ENCODE results near the gene THG1L. TPM values are rescaled to one million over a fixed set of nuclear protein-coding genes. Genes with fewer than 3 reads are reported as not detected.
A peak's percentile ranks its signal among the peaks of the same experiment; 100 is the strongest.

THG1L gene
- total and polyA plus RNA-seq, 11 donors = 3.7 to 8.5 (median 5.4) TPM

DNA sequence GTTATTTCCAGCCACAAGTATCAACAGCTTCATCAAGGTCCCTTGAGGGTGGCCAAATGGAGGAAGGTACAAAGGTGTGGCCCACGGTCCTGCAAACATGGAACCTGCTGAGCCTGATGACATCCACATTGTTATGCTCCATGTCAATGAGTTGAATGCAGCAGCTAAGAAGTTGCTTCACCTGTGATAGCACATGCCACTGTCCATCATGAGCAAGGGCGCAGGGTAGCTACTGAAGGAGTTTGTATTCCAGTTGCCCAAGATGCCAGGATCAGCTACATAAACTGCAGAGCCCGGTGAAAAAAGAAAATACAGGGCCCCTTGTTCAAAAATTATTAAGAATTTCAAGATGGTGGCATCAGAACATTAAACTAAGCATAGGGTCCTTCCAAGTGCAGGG, 36.5 kb downstream of the THG1L start:
- intact Hi-C loops (cut with DNase I) = loop anchor here in 1 of 10 donors (10.0 kb wide), 1 partner anchor 1367 kb away; no protein-coding TSS in a partner anchor
- no peak for TF ChIP-seq POLR2A (IDR thresholded peaks at IDR 0.05)
- TF ChIP-seq, protein P1, sequence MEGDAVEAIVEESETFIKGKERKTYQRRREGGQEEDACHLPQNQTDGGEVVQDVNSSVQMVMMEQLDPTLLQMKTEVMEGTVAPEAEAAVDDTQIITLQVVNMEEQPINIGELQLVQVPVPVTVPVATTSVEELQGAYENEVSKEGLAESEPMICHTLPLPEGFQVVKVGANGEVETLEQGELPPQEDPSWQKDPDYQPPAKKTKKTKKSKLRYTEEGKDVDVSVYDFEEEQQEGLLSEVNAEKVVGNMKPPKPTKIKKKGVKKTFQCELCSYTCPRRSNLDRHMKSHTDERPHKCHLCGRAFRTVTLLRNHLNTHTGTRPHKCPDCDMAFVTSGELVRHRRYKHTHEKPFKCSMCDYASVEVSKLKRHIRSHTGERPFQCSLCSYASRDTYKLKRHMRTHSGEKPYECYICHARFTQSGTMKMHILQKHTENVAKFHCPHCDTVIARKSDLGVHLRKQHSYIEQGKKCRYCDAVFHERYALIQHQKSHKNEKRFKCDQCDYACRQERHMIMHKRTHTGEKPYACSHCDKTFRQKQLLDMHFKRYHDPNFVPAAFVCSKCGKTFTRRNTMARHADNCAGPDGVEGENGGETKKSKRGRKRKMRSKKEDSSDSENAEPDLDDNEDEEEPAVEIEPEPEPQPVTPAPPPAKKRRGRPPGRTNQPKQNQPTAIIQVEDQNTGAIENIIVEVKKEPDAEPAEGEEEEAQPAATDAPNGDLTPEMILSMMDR (IDR thresholded peaks at IDR 0.05) = no peak
- 50 to 100% (median 88%) methylated on average over 2 to 3 of the region's 3 CpGs for WGBS, 4 donors
- no peaks in the 10 kb centered on the region for H3K27me3 ChIP-seq
- DNase-seq = no peak
- peaks cover 0 to 2% (median 0%) of the 10 kb centered on the region in 12 donors for H3K4me1 ChIP-seq
- ATAC-seq = no peak
- no peak overlapping the region for H3K4me3 ChIP-seq
- H3K27ac ChIP-seq = peak overlapping the region in 1 of 12 donors; percentile 3
- no peaks in the 10 kb centered on the region for H3K36me3 ChIP-seq
- peaks cover 0 to 4% (median 0%) of the 10 kb centered on the region in 12 donors for H3K9me3 ChIP-seq

DNA sequence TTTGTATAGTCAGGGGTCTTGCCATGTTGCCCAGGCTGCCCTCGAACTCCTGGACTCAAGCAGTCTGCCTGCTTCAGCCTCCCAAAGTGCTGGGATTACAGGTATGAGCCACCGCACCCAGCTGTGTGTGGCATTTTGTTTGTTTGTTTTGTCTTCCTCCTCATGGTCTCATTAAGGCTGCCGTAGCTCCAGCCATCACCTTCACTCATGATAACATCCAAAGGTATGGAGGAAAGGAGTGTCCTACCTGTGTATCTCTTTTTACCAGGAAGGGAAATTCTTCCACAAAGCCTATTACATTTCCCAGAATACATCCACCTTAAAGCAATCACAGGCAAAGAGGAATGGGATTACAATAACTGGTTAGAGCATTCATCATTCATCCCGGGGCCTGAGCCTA, 39.4 kb downstream of the THG1L start:
- DNase-seq (no peak), ATAC-seq (no peak)
- Histone ChIP-seq H3K4me1 (peaks cover 0 to 2% (median 0%) of the 10 kb centered on the region in 12 donors), H3K27me3 (no peaks in the 10 kb centered on the region), H3K9me3 (peaks cover 0 to 4% (median 0%) of the 10 kb centered on the region in 12 donors), H3K36me3 (no peaks in the 10 kb centered on the region), H3K27ac (no peak overlapping the region), H3K4me3 (no peak overlapping the region)
- WGBS, 4 donors = 92 to 98% (median 97%) methylated on average over 4 of the region's 4 CpGs
- intact Hi-C loops (cut with DNase I) = no loop called here
- no peak for TF ChIP-seq POLR2A (IDR thresholded peaks at IDR 0.05)
- TF ChIP-seq, protein P1 (IDR thresholded peaks at IDR 0.05) = no peak

DNA sequence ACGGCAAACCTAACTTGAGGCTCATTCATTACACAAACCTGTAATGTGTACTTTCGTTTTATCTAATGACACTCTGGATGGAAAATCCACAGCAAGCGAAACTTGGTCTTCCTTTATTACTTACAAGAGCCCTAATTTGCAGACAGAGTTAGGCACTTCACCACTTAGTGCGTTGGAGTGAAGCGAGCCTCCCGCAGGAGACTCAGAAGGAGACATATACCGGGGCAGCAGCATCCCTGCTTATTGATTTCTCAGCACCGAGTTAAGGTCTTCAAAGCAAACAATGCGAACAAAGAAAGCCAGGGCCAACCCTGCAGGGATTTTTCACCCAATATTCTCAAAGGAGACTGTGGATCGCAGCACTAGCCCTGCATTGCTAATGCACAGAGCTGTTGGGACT, 40.9 kb downstream of the THG1L start:
- intact Hi-C loops (cut with DNase I) = no loop called here
- Histone ChIP-seq H3K9me3 (peaks cover 0 to 4% (median 0%) of the 10 kb centered on the region in 12 donors), H3K27ac (no peak overlapping the region), H3K27me3 (no peaks in the 10 kb centered on the region), H3K4me3 (no peak overlapping the region), H3K4me1 (peaks cover 0 to 2% (median 0%) of the 10 kb centered on the region in 12 donors), H3K36me3 (no peaks in the 10 kb centered on the region)
- DNase-seq (no peak), ATAC-seq (no peak)
- WGBS, 4 donors = 86 to 91% (median 89%) methylated on average over 10 of the region's 10 CpGs
- TF ChIP-seq POLR2A (IDR thresholded peaks at IDR 0.05) = no peak
- TF ChIP-seq, protein P1 (IDR thresholded peaks at IDR 0.05) = no peak

DNA sequence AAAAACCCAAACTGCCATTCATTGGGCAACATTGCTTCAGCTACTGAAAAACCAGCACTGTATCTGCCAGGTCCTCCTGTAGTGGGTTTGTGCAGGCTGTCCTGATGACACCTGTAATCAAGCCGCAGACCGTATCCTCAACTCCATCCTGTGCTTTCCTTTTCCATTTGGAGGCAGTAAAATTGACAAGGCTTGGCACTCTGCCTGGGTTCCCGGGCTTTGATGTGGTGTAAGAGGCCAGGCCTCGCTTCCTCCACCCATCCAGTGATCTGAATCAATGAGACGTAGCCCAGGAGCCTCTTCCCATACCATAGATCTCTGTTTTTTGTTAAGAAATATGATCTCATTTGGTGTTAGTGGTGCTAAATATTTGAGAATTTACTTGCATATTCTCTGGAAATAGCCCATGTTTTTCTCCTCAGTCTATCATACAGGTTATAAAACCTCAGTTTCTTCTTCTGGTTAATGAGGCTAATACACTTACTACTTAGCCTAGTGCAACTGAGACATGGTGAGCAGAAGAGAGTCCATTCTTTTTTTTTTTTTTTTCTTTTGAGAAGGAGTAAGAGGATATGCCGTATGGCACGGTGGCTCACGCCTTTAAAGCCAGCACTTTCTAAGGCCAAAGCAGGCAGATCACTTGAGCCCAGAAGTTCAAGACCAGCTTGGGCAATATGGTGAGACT, 47.0 kb downstream of the THG1L start:
- DNase-seq (no peak), ATAC-seq (no peak)
- TF ChIP-seq POLR2A (IDR thresholded peaks at IDR 0.05) = no peak
- TF ChIP-seq, protein P1 (IDR thresholded peaks at IDR 0.05) = no peak
- no peaks in the 10 kb centered on the region for H3K9me3 ChIP-seq
- intact Hi-C loops (cut with DNase I) = no loop called here
- no peak overlapping the region for H3K4me3 ChIP-seq
- 70 to 72% (median 71%) methylated on average over 8 of the region's 8 CpGs for WGBS, 4 donors
- peaks cover 0 to 5% (median 0%) of the 10 kb centered on the region in 9 donors for H3K36me3 ChIP-seq
- no peaks in the 10 kb centered on the region for H3K4me1 ChIP-seq
- H3K27me3 ChIP-seq = no peaks in the 10 kb centered on the region
- no peak overlapping the region for H3K27ac ChIP-seq

Measured in heart left ventricle (tissue), 16 donors.